Spleen (tissue), 7 donors: ENCODE measurements around the gene C12orf42.

Experiments used
- CTCF ChIP-seq, 11 experiments: fragments of 200-600 bp in 7 of 11; fragments of 450-650 bp in 4 of 11; sonication (generic) in 4 of 11; IDR thresholded peaks in 8 of 11; conservative IDR thresholded peaks in 3 of 11; 1 replicate in 7 of 11; 2 replicates in 4 of 11; pipeline versions ENCODE4 v1.4.0 to v1.8.0; 2016 to 2021; ENCODE audit warnings: antibody characterized with exemption in 11 of 11, inconsistent platforms in 4 of 11, mild to moderate bottlenecking in 1 of 11
- POLR2A ChIP-seq, 3 donors: fragments of 450-650 bp; IDR thresholded peaks; one replicate each; pipeline ENCODE4 v1.5.1; 2017; ENCODE audit warnings: antibody characterized with exemption in 3 of 3, mild to moderate bottlenecking in 1 of 3
- donor health status: DM: no; HTN: no; CAD: no; lungs with moderate emphysema.
- donor health status: DM: no; HTN: no; CAD: no.
- donor health status: DM: no; HTN: no; CAD: no.

- no peak for TF ChIP-seq CTCF (IDR thresholded peaks at IDR 0.05 in 8 of 11, conservative IDR thresholded peaks at IDR 0.05 in 3 of 11)
- no peak for TF ChIP-seq POLR2A (IDR thresholded peaks at IDR 0.05)
Measured at GRCh38 chr12:103518899-103519298, 23.1 kb upstream of the C12orf42 start.
